ENCODE measurements around the gene DGCR8. TPM values are rescaled to one million over a fixed set of nuclear protein-coding genes. Genes with fewer than 3 reads are reported as not detected.

DGCR8 gene
- total RNA-seq, 1 donor = 44.2 TPM

DNA sequence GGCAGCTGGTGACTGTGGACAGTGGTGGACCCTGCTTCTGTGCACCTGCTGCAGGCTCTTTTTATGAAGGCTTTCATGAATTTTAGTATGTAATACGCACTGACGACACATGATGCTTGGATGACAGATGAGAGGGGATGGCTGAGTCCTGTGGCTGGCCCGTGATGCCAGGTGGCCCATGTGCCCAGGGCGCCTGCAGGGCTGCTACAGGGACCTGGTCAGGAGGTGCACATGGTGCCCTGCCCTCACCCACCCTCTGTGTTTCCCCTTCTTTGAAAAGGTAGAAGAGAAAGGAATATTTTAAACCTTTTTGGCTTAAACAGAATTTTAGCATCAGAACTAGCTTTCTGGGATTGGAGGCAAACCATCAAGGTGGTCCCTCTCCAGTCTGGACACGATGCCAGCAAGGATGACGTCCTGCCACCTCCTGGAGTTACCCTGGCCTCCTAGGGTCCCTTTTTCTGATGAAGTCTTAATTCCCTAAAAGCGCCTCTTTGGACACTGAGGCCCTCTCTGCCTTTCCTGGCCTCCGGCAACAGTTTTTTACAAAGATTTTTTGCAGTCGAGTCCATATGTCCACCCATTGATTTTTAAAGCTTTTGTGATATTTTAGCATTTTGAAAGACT lies 30.4 kb downstream of the DGCR8 start:
- Histone ChIP-seq H3K27ac (ENCODE audit: low read depth, low read length) (no peak overlapping the region), H3K4me2 (ENCODE audit: insufficient read depth, low read length) (no peak overlapping the region), H2AFZ (ENCODE audit: low read length) (no peak overlapping the region), H4K20me1 (ENCODE audit: insufficient read depth, low read length) (peaks cover 3% of the 10 kb centered on the region), H3K4me3 (ENCODE audit: insufficient read depth, low read length) (no peak overlapping the region), H3K36me3 (ENCODE audit: insufficient read depth, low read length) (peaks cover 85% of the 10 kb centered on the region), H3K27me3 (ENCODE audit: insufficient read depth, low read length) (no peaks in the 10 kb centered on the region), H3K79me2 (ENCODE audit: insufficient read depth, low read length) (peaks cover 34% of the 10 kb centered on the region), H3K4me1 (ENCODE audit: insufficient read depth, low read length) (no peaks in the 10 kb centered on the region), H3K9me3 (ENCODE audit: low read depth, low read length) (no peaks in the 10 kb centered on the region)
- TF ChIP-seq, protein P1, sequence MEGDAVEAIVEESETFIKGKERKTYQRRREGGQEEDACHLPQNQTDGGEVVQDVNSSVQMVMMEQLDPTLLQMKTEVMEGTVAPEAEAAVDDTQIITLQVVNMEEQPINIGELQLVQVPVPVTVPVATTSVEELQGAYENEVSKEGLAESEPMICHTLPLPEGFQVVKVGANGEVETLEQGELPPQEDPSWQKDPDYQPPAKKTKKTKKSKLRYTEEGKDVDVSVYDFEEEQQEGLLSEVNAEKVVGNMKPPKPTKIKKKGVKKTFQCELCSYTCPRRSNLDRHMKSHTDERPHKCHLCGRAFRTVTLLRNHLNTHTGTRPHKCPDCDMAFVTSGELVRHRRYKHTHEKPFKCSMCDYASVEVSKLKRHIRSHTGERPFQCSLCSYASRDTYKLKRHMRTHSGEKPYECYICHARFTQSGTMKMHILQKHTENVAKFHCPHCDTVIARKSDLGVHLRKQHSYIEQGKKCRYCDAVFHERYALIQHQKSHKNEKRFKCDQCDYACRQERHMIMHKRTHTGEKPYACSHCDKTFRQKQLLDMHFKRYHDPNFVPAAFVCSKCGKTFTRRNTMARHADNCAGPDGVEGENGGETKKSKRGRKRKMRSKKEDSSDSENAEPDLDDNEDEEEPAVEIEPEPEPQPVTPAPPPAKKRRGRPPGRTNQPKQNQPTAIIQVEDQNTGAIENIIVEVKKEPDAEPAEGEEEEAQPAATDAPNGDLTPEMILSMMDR (IDR thresholded peaks at IDR 0.05; ENCODE audit: extremely low read depth, low read depth, low read length) = no peak
- DNase-seq (ENCODE audit: insufficient read length, low spot score, missing footprints) = peak; percentile 83

DNA sequence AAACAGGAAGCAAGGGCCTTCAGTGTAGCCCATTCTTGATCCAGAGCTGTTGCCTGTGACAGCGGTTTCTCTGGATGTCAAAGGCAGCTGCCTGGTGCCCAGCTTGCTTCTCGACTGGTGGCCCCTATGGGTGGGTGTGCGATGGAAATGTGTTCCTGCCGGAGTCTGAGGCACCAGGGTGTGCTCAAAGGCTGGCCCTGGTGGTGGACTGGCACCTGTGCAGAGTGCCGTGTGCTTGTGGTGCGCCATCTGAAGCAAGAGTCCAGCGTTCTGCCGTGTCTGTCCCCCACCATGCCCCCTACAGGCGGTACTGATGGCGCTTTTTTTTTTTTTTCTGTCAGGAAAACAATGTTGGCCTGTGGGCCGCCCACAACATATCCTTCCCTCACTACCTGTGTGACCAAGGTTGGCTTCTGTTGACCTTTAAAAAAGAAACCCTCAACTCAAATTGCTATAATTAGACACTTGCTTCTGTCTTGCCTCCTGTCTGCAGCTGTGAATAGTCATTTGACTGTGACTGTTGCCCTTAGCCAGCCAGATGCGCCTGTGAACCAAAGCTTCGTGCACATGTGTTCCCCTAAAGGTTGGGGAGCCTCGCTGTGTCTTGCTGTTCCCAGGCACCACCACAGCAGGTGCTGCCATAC lies 31.1 kb downstream of the DGCR8 start:
- H3K4me2 ChIP-seq (ENCODE audit: insufficient read depth, low read length) = no peak overlapping the region
- TF ChIP-seq, protein P1 (IDR thresholded peaks at IDR 0.05; ENCODE audit: extremely low read depth, low read depth, low read length) = peak; percentile 41
- H3K9me3 ChIP-seq (ENCODE audit: low read depth, low read length) = no peaks in the 10 kb centered on the region
- no peaks in the 10 kb centered on the region for H3K27me3 ChIP-seq (ENCODE audit: insufficient read depth, low read length)
- peaks cover 6% of the 10 kb centered on the region for H3K4me1 ChIP-seq (ENCODE audit: insufficient read depth, low read length)
- peaks cover 8% of the 10 kb centered on the region for H4K20me1 ChIP-seq (ENCODE audit: insufficient read depth, low read length)
- H2AFZ ChIP-seq (ENCODE audit: low read length) = no peak overlapping the region
- H3K79me2 ChIP-seq (ENCODE audit: insufficient read depth, low read length) = peaks cover 34% of the 10 kb centered on the region
- no peak overlapping the region for H3K4me3 ChIP-seq (ENCODE audit: insufficient read depth, low read length)
- DNase-seq (ENCODE audit: insufficient read length, low spot score, missing footprints) = peak; percentile 94
- no peak overlapping the region for H3K27ac ChIP-seq (ENCODE audit: low read depth, low read length)
- H3K36me3 ChIP-seq (ENCODE audit: insufficient read depth, low read length) = peaks cover 82% of the 10 kb centered on the region

DNA sequence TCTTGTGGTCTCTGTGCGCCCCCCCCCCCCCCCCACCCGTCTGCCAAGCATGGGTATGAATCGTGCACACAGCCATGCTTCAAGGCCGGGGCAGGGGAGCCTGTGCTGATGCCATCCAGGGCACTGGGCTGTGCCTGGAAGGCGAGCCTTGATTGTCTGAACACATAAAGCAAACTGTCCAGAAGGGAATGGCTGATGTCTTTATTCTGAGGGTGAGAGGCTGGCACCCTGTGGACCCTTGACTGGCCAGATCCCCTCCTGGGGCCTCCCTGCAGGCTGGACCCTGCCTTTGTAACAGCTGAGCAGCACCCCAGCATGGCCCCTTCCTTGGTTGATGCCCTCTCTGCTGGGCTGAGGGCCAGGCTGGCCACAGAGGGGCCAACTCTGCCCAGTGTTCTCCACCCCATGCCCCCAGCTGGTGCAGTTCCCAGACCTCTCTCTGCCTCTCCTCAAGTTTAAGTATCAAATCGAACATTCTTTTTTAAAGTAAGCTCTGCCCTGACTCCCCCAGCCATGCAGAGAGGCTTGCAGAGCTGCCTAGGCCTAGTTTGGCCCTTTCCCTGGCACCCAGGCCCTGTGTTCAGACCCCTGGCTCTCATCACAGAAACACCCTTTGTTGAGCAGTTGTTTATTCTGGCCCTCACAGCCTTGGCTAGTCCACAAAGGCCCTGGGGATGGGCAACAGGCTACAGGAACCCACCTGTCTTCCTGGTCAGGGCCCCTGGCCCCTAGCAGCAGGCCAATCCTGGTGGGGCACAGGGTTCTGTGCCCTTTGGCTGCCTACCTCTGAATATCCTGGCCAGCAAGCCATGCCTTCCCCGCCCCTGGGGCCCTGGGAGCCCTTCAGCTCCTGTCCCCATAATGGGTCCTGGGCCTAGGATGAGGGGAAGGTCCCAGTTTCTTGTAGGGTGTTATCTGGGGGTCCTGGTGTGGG lies 31.9 kb downstream of the DGCR8 start:
- H3K4me3 ChIP-seq (ENCODE audit: insufficient read depth, low read length) = no peak overlapping the region
- peaks cover 7% of the 10 kb centered on the region for H3K4me1 ChIP-seq (ENCODE audit: insufficient read depth, low read length)
- no peak overlapping the region for H3K27ac ChIP-seq (ENCODE audit: low read depth, low read length)
- H4K20me1 ChIP-seq (ENCODE audit: insufficient read depth, low read length) = peaks cover 8% of the 10 kb centered on the region
- peak; percentile 85 for DNase-seq (ENCODE audit: insufficient read length, low spot score, missing footprints)
- H3K4me2 ChIP-seq (ENCODE audit: insufficient read depth, low read length) = no peak overlapping the region
- H2AFZ ChIP-seq (ENCODE audit: low read length) = no peak overlapping the region
- TF ChIP-seq, protein P1 (IDR thresholded peaks at IDR 0.05; ENCODE audit: extremely low read depth, low read depth, low read length) = no peak
- H3K79me2 ChIP-seq (ENCODE audit: insufficient read depth, low read length) = peaks cover 37% of the 10 kb centered on the region
- H3K27me3 ChIP-seq (ENCODE audit: insufficient read depth, low read length) = no peaks in the 10 kb centered on the region
- H3K9me3 ChIP-seq (ENCODE audit: low read depth, low read length) = no peaks in the 10 kb centered on the region
- H3K36me3 ChIP-seq (ENCODE audit: insufficient read depth, low read length) = peaks cover 74% of the 10 kb centered on the region

All from osteoblast (primary cell).